Uterus (tissue), 2 donors: ENCODE results near the gene THSD7B.

Experiments
- POLR2A ChIP-seq, 2 donors: fragments of 450-650 bp; IDR thresholded peaks; one replicate each; pipeline ENCODE4 v1.6.1; 2016; ENCODE audit warnings: antibody characterized with exemption in 2 of 2, mild to moderate bottlenecking in 1 of 2, moderate library complexity in 1 of 2
- TF ChIP-seq, protein P1 (sequence below), 4 experiments: fragments of 200-600 bp in 2 of 4; fragments of 450-650 bp in 2 of 4; sonication (generic) in 2 of 4; IDR thresholded peaks; one replicate each; pipeline ENCODE4 v1.5.1; 2016 to 2019; ENCODE audit warnings: antibody characterized with exemption in 4 of 4, mild to moderate bottlenecking in 2 of 4, moderate library complexity in 1 of 4

DNA sequence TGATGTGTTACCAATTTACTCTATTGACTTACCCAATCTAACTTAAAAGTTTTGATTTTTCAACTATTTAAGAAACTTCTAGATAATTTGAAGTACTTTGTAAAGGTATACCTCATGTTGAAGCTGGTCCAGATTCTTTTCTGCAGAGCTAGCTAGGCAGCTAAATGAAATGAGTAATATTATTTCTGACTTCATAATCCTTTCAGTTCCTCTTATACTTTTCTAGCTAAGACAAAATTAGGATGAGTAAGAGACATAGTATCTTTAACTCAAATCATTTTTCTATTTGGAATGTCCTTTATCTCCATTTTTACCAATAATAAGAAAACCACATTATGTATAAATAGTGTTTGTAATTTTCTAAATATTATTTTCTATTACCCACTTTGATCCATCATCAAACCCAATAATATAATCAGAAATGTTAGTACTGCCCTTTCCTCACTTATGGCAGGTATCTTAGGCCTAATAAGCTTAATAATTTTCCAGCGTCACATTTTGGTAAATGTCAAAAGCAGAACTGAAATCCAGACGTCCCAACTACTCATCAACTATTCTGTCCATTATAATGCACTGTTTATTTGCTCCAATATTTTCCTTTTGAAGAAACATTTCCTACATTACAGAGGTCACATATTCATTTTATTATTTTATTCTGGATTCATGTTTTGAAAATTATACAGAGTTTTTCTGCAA lies 456.6 kb downstream of the THSD7B start:
- TF ChIP-seq POLR2A (IDR thresholded peaks at IDR 0.05): no peak
- TF ChIP-seq, protein P1, sequence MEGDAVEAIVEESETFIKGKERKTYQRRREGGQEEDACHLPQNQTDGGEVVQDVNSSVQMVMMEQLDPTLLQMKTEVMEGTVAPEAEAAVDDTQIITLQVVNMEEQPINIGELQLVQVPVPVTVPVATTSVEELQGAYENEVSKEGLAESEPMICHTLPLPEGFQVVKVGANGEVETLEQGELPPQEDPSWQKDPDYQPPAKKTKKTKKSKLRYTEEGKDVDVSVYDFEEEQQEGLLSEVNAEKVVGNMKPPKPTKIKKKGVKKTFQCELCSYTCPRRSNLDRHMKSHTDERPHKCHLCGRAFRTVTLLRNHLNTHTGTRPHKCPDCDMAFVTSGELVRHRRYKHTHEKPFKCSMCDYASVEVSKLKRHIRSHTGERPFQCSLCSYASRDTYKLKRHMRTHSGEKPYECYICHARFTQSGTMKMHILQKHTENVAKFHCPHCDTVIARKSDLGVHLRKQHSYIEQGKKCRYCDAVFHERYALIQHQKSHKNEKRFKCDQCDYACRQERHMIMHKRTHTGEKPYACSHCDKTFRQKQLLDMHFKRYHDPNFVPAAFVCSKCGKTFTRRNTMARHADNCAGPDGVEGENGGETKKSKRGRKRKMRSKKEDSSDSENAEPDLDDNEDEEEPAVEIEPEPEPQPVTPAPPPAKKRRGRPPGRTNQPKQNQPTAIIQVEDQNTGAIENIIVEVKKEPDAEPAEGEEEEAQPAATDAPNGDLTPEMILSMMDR (IDR thresholded peaks at IDR 0.05): no peak
